Astrocyte (in vitro differentiated cells and primary cell): ENCODE data around the gene EPHA2. TPM values are rescaled to one million over a fixed set of nuclear protein-coding genes. Genes with fewer than 3 reads are reported as not detected.

Experiments used
- DNase-seq: peaks from one replicate; pipeline ENCODE4 v3.0.0-alpha.2; 2010; ENCODE audit warnings: low read depth
- FAIRE-seq: peaks from 2 replicates; lab custom pipeline; 2011; peaks lifted over from hg19 to GRCh38; lab: Jason Lieb, UNC
- H2AFZ ChIP-seq: 2 replicates; pipeline ENCODE4 v1.6.0; 2012; ENCODE audit warnings: low read depth, low read length, inconsistent platforms
- H3K27ac ChIP-seq: 2 replicates; pipeline ENCODE4 v1.5.1; 2011; ENCODE audit warnings: low read depth, low read length, inconsistent platforms
- H3K27me3 ChIP-seq: 2 replicates; pipeline ENCODE4 v1.6.0; 2011; ENCODE audit warnings: low read length, inconsistent platforms; ENCODE audit not compliant: insufficient read depth
- H3K36me3 ChIP-seq: 2 replicates; pipeline ENCODE4 v1.5.1; 2011; ENCODE audit warnings: low read length, inconsistent platforms; ENCODE audit not compliant: insufficient read depth
- H3K4me1 ChIP-seq: 2 replicates; pipeline ENCODE4 v1.5.1; 2011; ENCODE audit warnings: low read length, inconsistent platforms; ENCODE audit not compliant: insufficient read depth
- H3K4me2 ChIP-seq: 2 replicates; pipeline ENCODE4 v1.6.0; 2012; ENCODE audit warnings: low read length, inconsistent platforms
- H3K4me3 ChIP-seq: 2 replicates; pipeline ENCODE4 v1.5.1; 2011; ENCODE audit warnings: low read depth, mild to moderate bottlenecking, low read length, inconsistent platforms; ENCODE audit not compliant: insufficient read depth
- H3K79me2 ChIP-seq: 2 replicates; pipeline ENCODE4 v1.6.0; 2012; ENCODE audit warnings: mild to moderate bottlenecking, low read length, inconsistent platforms; ENCODE audit not compliant: insufficient read depth
- H3K9ac ChIP-seq: 2 replicates; pipeline ENCODE4 v1.6.0; 2012; ENCODE audit warnings: mild to moderate bottlenecking, low read length, inconsistent platforms
- H3K9me3 ChIP-seq: 2 replicates; pipeline ENCODE4 v1.5.1; 2012; ENCODE audit warnings: low read depth, mild to moderate bottlenecking, low read length, inconsistent platforms; ENCODE audit not compliant: insufficient read depth
- H4K20me1 ChIP-seq: 2 replicates; pipeline ENCODE4 v1.6.0; 2012; ENCODE audit warnings: low read length, inconsistent platforms; ENCODE audit not compliant: insufficient read depth
- H3K27ac Mint-ChIP-seq: one replicate; pipeline ENCODE4 v1.8.0; 2021; ENCODE audit warnings: mild to moderate bottlenecking, mixed read lengths; ENCODE audit not compliant: unreplicated experiment
- H3K27me3 Mint-ChIP-seq: one replicate; pipeline ENCODE4 v1.8.0; 2021; ENCODE audit warnings: low read depth, mixed read lengths; ENCODE audit not compliant: unreplicated experiment
- H3K36me3 Mint-ChIP-seq: one replicate; pipeline ENCODE4 v1.8.0; 2021; ENCODE audit warnings: low read depth, mixed read lengths; ENCODE audit not compliant: unreplicated experiment
- H3K4me1 Mint-ChIP-seq: one replicate; pipeline ENCODE4 v1.8.0; 2021; ENCODE audit warnings: low read depth, mixed read lengths; ENCODE audit not compliant: unreplicated experiment
- H3K4me3 Mint-ChIP-seq: one replicate; pipeline ENCODE4 v1.8.0; 2021; ENCODE audit warnings: mild to moderate bottlenecking, moderate library complexity, mixed read lengths; ENCODE audit not compliant: unreplicated experiment
- H3K9me3 Mint-ChIP-seq: one replicate; pipeline ENCODE4 v1.8.0; 2021; ENCODE audit warnings: mild to moderate bottlenecking, mixed read lengths; ENCODE audit not compliant: unreplicated experiment
- CTCF ChIP-seq: IDR thresholded peaks from 2 replicates; pipeline ENCODE4 v1.5.1; 2011; ENCODE audit warnings: low read depth, mild to moderate bottlenecking, inconsistent platforms, low read length, moderate library complexity; ENCODE audit not compliant: insufficient read depth
- EZH2 ChIP-seq: IDR thresholded peaks from 2 replicates; pipeline ENCODE4 v1.6.1; 2012; ENCODE audit warnings: mild to moderate bottlenecking, low read length, inconsistent platforms; ENCODE audit not compliant: insufficient read depth
- total RNA-seq: library from RNA; stranded (reverse); gene quantifications from 2 replicates; pipeline ENCODE4 v1.2.1, GENCODE V29; 2021

The EPHA2 gene
- total RNA-seq, 1 donor from 2014 or later, result 140 TPM

- Histone ChIP-seq H3K36me3 (no peaks in the 10 kb centered on the region), H3K79me2 (no peaks in the 10 kb centered on the region), H3K9me3 (no peaks in the 10 kb centered on the region), H3K4me2 (no peak overlapping the region), H4K20me1 (no peaks in the 10 kb centered on the region), H3K4me1 (peaks cover 17% of the 10 kb centered on the region), H3K27me3 (peaks cover 5% of the 10 kb centered on the region), H3K4me3 (no peak overlapping the region), H2AFZ (no peak overlapping the region), H3K27ac (no peak overlapping the region), H3K9ac (no peak overlapping the region)
- Mint-ChIP-seq H3K9me3 (no peaks in the 10 kb centered on the region), H3K27me3 (peaks cover 45% of the 10 kb centered on the region), H3K36me3 (no peaks in the 10 kb centered on the region), H3K4me1 (peaks cover 3% of the 10 kb centered on the region), H3K4me3 (no peak overlapping the region), H3K27ac (no peak overlapping the region)
- TF ChIP-seq CTCF (no peak), EZH2 (no peak)
- DNase-seq (no peak), FAIRE-seq (no peak)
Observed at GRCh38 chr1:16092097-16092922, 63.6 kb downstream of the EPHA2 start.

DNA sequence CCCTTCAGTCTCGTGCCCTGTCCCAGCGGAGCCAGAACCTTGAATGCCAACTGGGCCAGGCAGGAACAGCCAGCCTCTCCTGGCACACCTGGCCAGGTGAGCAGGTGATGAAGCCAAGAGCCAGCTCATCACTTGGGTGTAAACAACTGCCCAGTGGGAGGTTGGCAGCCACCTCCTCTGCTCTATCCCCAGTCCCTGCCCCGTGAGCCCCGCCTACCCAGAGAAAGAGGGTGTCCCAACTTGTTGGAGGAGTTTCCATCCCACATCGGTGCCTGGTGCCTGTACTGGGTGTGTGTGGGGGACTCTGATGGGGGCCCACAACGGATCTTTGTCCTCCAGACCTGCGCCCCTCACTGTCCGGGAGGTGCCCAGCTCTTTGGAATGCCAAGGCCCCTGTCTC is 64.6 kb downstream of the EPHA2 start:
- H3K27ac Mint-ChIP-seq, result no peak overlapping the region
- no peaks in the 10 kb centered on the region for H3K36me3 ChIP-seq
- H3K4me1 Mint-ChIP-seq, result peaks cover 3% of the 10 kb centered on the region
- peaks cover 17% of the 10 kb centered on the region for H3K4me1 ChIP-seq
- H3K9me3 Mint-ChIP-seq, result no peaks in the 10 kb centered on the region
- DNase-seq (no peak), FAIRE-seq (no peak)
- H3K4me3 ChIP-seq, result no peak overlapping the region
- H3K27ac ChIP-seq, result no peak overlapping the region
- no peak overlapping the region for H2AFZ ChIP-seq
- H3K79me2 ChIP-seq, result no peaks in the 10 kb centered on the region
- TF ChIP-seq CTCF (no peak), EZH2 (no peak)
- H3K4me3 Mint-ChIP-seq, result no peak overlapping the region
- no peak overlapping the region for H3K4me2 ChIP-seq
- no peaks in the 10 kb centered on the region for H3K9me3 ChIP-seq
- no peaks in the 10 kb centered on the region for H4K20me1 ChIP-seq
- no peaks in the 10 kb centered on the region for H3K36me3 Mint-ChIP-seq
- H3K27me3 Mint-ChIP-seq, result peaks cover 38% of the 10 kb centered on the region
- H3K27me3 ChIP-seq, result peaks cover 1% of the 10 kb centered on the region
- no peak overlapping the region for H3K9ac ChIP-seq
